ENCODE data around the gene EPHA3.

EPHA3 gene

GRCh38 chr3:89154416-89154815 lies 47.0 kb downstream of the EPHA3 start:
- no peak for DNase-seq

GRCh38 chr3:89155811-89156210 lies 48.4 kb downstream of the EPHA3 start:
- DNase-seq = no peak

GRCh38 chr3:89157575-89157974 lies 50.2 kb downstream of the EPHA3 start:
- DNase-seq = no peak

- no peak for DNase-seq
Measured at GRCh38 chr3:89159605-89160004, 52.2 kb downstream of the EPHA3 start.

DNA sequence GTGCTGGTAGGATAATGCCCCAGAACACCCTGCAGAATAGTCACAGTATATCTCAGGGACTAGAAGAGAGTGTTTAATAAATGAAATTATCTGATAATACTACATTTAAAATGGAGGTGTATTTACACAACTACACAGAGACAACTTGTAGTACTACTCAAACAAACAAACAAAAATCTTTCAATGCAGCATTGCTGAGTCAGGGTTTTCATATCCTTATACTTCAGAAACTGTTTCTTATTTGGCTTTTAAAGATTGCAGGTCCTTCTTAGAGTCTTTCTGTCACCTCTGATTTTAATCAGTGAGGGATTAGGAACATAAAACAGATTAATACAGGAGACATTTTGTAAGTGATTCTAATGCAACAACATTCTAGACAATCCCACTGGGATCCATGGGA lies 57.4 kb downstream of the EPHA3 start:
- DNase-seq = no peak

GRCh38 chr3:89165636-89166263 lies 58.3 kb downstream of the EPHA3 start:
- no peak for DNase-seq

DNA sequence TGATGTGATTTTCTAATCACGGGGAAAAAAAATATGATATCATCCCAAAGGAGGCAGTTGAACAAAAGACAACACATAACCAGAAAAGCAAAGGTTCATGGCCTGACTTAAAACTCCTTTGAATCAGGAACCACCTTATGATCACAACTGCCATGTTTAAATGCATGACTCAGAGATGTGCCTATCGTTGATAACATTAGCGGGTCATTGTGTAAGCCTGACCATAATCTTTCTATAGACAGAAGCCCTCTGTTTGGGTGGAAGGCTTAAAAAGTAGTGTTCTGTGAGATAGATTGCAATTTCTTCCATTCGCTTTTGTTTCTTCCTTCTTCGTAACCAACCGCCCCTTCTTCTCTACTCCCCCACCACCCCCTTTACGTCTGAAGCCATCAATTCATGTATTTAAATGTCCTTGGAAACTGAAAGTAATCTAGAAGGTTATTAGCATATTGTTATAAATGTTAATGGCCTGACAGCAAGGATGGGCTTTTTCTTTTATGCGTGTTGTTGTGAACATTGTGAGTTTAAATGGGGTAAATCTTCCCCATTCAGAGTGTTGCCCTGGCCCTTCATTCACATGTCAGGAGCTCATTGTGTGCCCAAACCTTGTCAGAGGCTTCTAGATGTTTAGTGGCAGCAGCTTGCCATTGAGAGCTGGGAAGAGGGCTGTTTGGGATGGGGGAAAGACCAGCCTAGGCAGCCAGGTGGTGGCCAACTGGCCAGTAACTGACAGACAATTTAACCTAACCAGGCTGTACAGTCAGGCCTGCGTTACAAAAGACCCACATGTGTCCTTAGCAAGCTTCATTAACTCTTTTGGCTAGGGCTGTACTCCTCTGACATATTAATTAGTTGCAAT lies 64.5 kb downstream of the EPHA3 start:
- DNase-seq = no peak

DNA sequence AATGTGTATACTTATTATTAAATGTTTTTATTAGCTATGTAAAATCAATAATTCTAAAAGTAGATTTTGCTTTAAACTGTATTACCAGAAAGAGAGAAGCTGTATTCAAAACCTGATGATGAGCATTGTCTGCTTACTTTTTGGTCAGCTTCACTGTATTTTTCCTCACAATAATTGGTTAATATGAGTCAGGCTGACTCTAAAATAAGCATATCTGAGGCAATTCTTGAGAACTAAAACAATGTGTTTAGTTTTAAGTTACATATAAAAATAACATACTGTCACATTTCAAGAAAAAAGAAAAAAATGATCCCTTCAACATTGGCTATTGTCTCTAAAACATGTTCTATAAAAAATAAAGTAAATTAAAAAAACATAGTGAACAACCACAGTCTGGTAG lies 66.1 kb downstream of the EPHA3 start:
- DNase-seq = no peak

- no peak for DNase-seq
Measured at GRCh38 chr3:89179355-89180001, 72.1 kb downstream of the EPHA3 start.

GRCh38 chr3:89180334-89180733 lies 72.9 kb downstream of the EPHA3 start:
- no peak for DNase-seq

DNA sequence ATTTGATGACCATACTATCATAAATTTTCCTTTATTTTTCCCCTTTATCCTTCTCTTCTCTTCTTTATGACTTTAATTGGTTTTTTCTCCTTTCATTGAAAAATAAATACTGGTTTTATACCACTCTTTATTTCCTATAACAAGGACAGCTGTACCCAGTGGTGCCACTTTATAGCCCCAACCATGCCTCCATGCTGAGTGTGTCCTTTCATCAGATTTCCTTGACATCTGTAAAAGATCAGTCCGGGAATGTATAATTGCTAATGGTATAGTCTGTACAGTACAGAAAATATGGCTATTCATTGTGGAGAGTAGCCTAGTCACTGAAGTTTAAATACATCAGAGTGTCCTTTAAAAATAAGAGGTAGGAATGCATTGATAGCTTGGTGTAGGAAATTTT lies 74.6 kb downstream of the EPHA3 start:
- DNase-seq = no peak

GRCh38 chr3:89184151-89184995 lies 77.0 kb downstream of the EPHA3 start:
- DNase-seq = no peak

- DNase-seq = no peak
Measured at GRCh38 chr3:89186456-89186855, 79.0 kb downstream of the EPHA3 start.

GRCh38 chr3:89198591-89198990 lies 91.2 kb downstream of the EPHA3 start:
- no peak for DNase-seq

DNA sequence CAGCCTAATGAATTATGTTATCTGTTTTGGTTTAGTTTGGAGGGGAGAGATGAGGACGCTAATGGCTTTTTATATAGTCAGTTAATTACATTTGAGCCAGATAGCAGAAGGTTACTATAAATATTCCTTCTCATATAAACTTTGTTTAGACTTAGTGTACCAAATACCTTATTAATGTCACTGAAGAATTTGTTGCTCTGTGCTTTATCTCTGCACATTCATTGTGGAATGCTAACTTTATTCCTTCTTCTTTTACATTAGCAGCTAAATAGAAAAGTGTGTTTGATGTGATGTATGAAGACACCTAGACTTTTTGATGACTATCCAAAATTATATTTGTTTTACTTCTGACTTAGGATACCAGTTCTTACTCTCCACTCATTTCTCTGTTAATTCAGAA lies 105.2 kb downstream of the EPHA3 start:
- DNase-seq = no peak

DNA sequence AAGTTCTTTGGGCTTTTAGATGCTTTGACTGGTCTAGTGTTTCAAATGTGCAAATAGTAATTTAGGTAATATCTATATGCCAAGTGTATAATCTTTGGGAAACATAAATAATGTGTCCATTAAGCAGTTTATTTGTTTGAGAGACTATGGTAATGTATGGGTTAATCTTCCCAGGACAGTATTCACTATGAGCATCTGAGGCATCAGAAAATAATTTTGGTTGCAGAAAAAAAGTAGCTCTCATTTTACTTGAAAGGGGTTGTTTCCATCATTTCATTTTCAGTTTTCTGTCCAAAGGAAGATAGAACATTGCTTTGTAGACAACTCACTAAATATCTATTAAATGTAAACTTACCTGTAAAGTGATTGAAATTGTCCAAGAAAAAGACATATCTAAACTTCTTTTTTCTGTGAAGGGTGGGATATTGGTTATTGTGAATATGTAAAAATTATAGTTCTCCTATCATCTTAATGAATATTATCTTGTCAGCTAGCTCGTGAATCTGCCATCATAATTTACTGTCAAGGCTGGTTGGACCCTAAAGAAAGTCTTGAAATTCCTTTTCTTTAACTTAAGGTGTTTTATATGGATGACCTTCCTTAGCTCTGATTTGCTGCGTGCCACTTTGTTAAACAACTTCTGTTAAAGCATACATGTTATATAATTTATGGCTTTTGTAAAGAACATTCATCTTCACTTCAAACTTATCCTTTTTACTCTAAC lies 108.8 kb downstream of the EPHA3 start:
- no peak for DNase-seq

DNA sequence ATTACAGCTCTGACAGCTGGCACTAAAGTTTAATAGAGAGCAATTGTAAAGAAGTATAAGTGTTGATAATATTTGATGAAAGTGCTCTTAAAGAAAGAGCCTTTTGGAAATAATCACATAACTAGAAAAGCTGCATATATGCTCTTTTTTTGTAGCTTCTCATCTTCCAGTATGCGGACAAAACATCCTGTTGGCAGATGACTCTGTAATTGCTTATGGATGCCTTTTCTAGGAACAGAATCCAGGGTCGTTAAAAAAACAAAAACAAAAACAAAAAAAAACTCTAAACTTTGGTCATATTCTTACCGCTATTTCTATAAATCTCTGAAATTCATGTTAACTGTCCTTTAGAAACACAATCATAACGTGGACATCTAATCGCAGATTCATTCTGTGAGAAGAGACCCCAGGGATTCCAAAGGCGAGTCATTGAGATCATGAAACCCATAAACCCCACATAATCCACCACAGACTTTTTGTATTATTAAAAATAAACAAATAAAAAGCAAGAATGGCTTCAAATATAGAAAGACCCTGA lies 109.8 kb downstream of the EPHA3 start:
- DNase-seq = no peak

DNA sequence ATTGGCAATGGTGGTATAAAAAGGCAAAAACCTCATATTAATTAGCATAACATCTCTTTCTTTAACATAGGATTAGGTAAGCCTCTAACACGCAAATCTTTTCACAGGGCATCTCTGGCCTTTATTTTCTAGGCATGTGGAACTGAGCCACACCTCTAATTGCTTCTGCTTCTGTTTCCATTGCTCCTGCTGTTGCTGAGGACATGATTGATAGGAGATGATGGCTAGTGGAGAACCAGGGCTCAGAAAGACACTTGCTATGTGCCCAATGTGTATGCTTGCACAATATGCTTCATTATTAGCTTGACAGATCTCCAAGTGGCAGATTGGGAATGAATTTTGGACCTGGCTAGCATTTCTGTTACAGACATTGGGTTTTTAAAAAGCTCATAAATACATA lies 114.5 kb downstream of the EPHA3 start:
- no peak for DNase-seq

GRCh38 chr3:89223188-89223587 lies 115.8 kb downstream of the EPHA3 start:
- no peak for DNase-seq

GRCh38 chr3:89227218-89227617 lies 119.8 kb downstream of the EPHA3 start:
- no peak for DNase-seq

GRCh38 chr3:89227634-89228033 lies 120.2 kb downstream of the EPHA3 start:
- DNase-seq = no peak

- no peak for DNase-seq
Measured at GRCh38 chr3:89232155-89232554, 124.7 kb downstream of the EPHA3 start.

All from inflammatory macrophage treated with lipopolysaccharide for 4 hours (primary cell).